Measurements from ENCODE around the gene ALX4. TPM values are rescaled to one million over a fixed set of nuclear protein-coding genes. Genes with fewer than 3 reads are reported as not detected.

ALX4 gene
- total RNA-seq, 4 donors from 2014 or later: not detected

DNA sequence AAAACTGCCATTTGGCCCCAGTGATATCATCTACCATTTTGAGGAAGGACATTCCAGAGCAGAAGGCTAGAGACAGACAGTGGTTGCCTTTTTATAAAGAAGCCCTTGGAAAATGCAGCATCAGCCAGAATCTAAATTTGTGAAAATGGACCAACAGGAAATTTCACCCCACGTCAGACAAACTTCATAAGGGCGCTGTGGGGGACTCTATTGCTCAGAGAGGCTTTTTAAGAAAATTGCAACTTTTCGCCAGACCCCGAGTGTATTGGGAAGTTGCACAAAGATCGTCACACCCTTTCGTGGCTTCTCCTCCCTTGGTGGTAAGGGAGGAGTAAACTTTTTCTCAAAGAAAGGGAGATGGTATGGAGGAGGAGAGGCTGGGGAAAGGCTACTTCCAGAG lies 12.3 kb upstream of the ALX4 start:
- Histone ChIP-seq H3K27ac (no peak overlapping the region), H3K9me3 (no peaks in the 10 kb centered on the region), H3K4me3 (no peak overlapping the region), H3K4me1 (peaks cover 0 to 7% (median 0%) of the 10 kb centered on the region in 4 donors), H3K36me3 (no peaks in the 10 kb centered on the region), H3K27me3 (peaks cover 100% of the 10 kb centered on the region)
- intact Hi-C loops (cut with DNase I; ENCODE audit: low total_unique reads) (no loop called here), in situ Hi-C loops (cut with MboI; ENCODE audit: low pct_ligation_motif_present in 1 of 4, low pct_unique_long_range_greater_than_20kb in 1 of 4, low sequenced_read_pairs in 3 of 4) (loop anchor here in 1 of 4 donors (25.0 kb wide), 1 partner anchor 565 kb away; no protein-coding TSS in a partner anchor)
- TF ChIP-seq CTCF (IDR thresholded peaks at IDR 0.05): no peak
- no peak for TF ChIP-seq POLR2A (IDR thresholded peaks at IDR 0.05)
- TF ChIP-seq EP300 (IDR thresholded peaks at IDR 0.05; ENCODE audit: low read depth): no peak
- TF ChIP-seq POLR2AphosphoS5 (IDR thresholded peaks at IDR 0.05): no peak
- DNase-seq: no peak
- 20% methylated on average over 6 of the region's 6 CpGs; no CpG with 5 or more reads in 1 of the 2 donors for WGBS, 2 donors (ENCODE audit: low coverage in 1 of 2)

DNA sequence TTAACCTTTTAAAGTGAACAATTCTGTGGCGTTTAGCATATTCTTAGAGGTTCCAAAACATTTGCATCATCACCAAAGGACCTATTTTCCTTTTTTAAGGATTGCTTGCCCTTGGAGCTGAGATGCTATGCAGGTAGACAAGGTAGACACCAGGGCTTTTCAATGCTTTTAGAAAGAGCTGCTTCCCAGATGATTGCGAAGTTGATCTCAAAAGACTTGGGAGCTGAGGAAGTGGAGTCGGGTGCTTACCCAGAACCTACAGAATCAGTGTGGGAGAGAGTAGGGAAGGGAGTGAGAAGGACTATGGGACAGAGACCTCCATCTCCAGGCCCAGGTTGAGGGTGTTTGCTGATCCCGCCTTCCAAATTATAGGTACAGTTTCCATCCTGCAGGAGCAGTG lies 11.1 kb upstream of the ALX4 start:
- in situ Hi-C loops (cut with MboI; ENCODE audit: low pct_ligation_motif_present in 1 of 4, low pct_unique_long_range_greater_than_20kb in 1 of 4, low sequenced_read_pairs in 3 of 4): loop anchor here in 1 of 4 donors (25.0 kb wide), 1 partner anchor 566 kb away; no protein-coding TSS in a partner anchor

GRCh38 chr11:44320289-44320973 lies 10.5 kb upstream of the ALX4 start:
- no peak for DNase-seq
- intact Hi-C loops (cut with DNase I; ENCODE audit: low total_unique reads) (no loop called here), in situ Hi-C loops (cut with MboI; ENCODE audit: low pct_ligation_motif_present in 1 of 4, low pct_unique_long_range_greater_than_20kb in 1 of 4, low sequenced_read_pairs in 3 of 4) (loop anchor here in 1 of 4 donors (25.0 kb wide), 1 partner anchor 567 kb away; no protein-coding TSS in a partner anchor)
- H3K27ac ChIP-seq: no peak overlapping the region
- TF ChIP-seq EP300 (IDR thresholded peaks at IDR 0.05; ENCODE audit: low read depth) (no peak), POLR2AphosphoS5 (IDR thresholded peaks at IDR 0.05) (no peak), POLR2A (IDR thresholded peaks at IDR 0.05) (no peak), CTCF (IDR thresholded peaks at IDR 0.05) (no peak)
- 10 to 16% methylated on average over 4 to 20 of the region's 20 CpGs for WGBS, 2 donors (ENCODE audit: low coverage in 1 of 2)
- peaks cover 100% of the 10 kb centered on the region for H3K27me3 ChIP-seq
- peaks cover 9 to 22% (median 13%) of the 10 kb centered on the region in 4 donors for H3K4me1 ChIP-seq
- no peaks in the 10 kb centered on the region for H3K9me3 ChIP-seq
- H3K36me3 ChIP-seq: no peaks in the 10 kb centered on the region
- H3K4me3 ChIP-seq: no peak overlapping the region

More for the DNA sequence above, 11.1 kb upstream of the ALX4 start:
- no peak overlapping the region for H3K4me3 ChIP-seq
- 0 to 7% methylated on average over 2 to 4 of the region's 4 CpGs for WGBS, 2 donors (ENCODE audit: low coverage in 1 of 2)
- no peaks in the 10 kb centered on the region for H3K9me3 ChIP-seq
- TF ChIP-seq EP300 (IDR thresholded peaks at IDR 0.05; ENCODE audit: low read depth) (no peak), POLR2A (IDR thresholded peaks at IDR 0.05) (no peak), POLR2AphosphoS5 (IDR thresholded peaks at IDR 0.05) (no peak), CTCF (IDR thresholded peaks at IDR 0.05) (no peak)
- intact Hi-C loops (cut with DNase I; ENCODE audit: low total_unique reads): no loop called here
- H3K36me3 ChIP-seq: no peaks in the 10 kb centered on the region
- no peak for DNase-seq
- peaks cover 100% of the 10 kb centered on the region for H3K27me3 ChIP-seq
- no peak overlapping the region for H3K27ac ChIP-seq
- H3K4me1 ChIP-seq: peaks cover 8 to 18% (median 10%) of the 10 kb centered on the region in 4 donors

GRCh38 chr11:44319552-44320288 lies 9.8 kb upstream of the ALX4 start:
- in situ Hi-C loops (cut with MboI; ENCODE audit: low pct_ligation_motif_present in 1 of 4, low pct_unique_long_range_greater_than_20kb in 1 of 4, low sequenced_read_pairs in 3 of 4): loop anchor here in 1 of 4 donors (25.0 kb wide), 1 partner anchor 568 kb away; no protein-coding TSS in a partner anchor
- Histone ChIP-seq H3K27me3 (peaks cover 100% of the 10 kb centered on the region), H3K27ac (no peak overlapping the region), H3K9me3 (no peaks in the 10 kb centered on the region), H3K36me3 (no peaks in the 10 kb centered on the region), H3K4me3 (no peak overlapping the region), H3K4me1 (peaks cover 9 to 22% (median 13%) of the 10 kb centered on the region in 4 donors)
- DNase-seq: no peak
- no peak for TF ChIP-seq EP300 (IDR thresholded peaks at IDR 0.05; ENCODE audit: low read depth)
- 6 to 20% methylated on average over 1 to 40 of the region's 53 CpGs for WGBS, 2 donors (ENCODE audit: low coverage in 1 of 2)
- intact Hi-C loops (cut with DNase I; ENCODE audit: low total_unique reads): no loop called here
